ENCODE data around the gene CEP164. TPM values are rescaled to one million over a fixed set of nuclear protein-coding genes. Genes with fewer than 3 reads are reported as not detected.

CEP164 gene
- total and polyA plus RNA-seq, 2 of the 4 experiments (the other 2 are of a cell fraction): 23.3 to 26.9 TPM

- Histone ChIP-seq H3K9me1 (ENCODE audit: insufficient read depth, low read length) (no peaks in the 10 kb centered on the region), H2BK120ac (ENCODE audit: low read depth, low read length) (no peak overlapping the region), H3K56ac (ENCODE audit: extremely low read depth, insufficient read depth, low read length) (no peak overlapping the region), H4K5ac (ENCODE audit: low read depth, low read length) (no peak overlapping the region), H3K4me3 (ENCODE audit: insufficient read depth, low read depth, low read length) (no peak overlapping the region), H2AK5ac (ENCODE audit: low read depth, low read length) (no peak overlapping the region), H3K4ac (ENCODE audit: low read depth, low read length) (no peak overlapping the region), H2BK5ac (ENCODE audit: low read depth, low read length, poor library complexity, severe bottlenecking) (no peak overlapping the region), H2AFZ (replicated peaks; ENCODE audit: low read length, poor library complexity) (no peak overlapping the region), H2BK15ac (ENCODE audit: low read depth, low read length) (no peak overlapping the region), H3K79me1 (ENCODE audit: low read depth in 1 of 2, low read length in 2 of 2) (no peaks in the 10 kb centered on the region), H3K9ac (ENCODE audit: low read depth, low read length) (no peak overlapping the region), H3K18ac (ENCODE audit: low read depth, low read length) (no peak overlapping the region), H3K14ac (replicated peaks; ENCODE audit: low read depth, low read length) (no peak overlapping the region), H4K8ac (ENCODE audit: low read depth in 2 of 2, low read length in 2 of 2) (no peak overlapping the region), H3K9me3 (ENCODE audit: control insufficient read depth, insufficient read depth, low read length) (no peaks in the 10 kb centered on the region), H3K23ac (ENCODE audit: low read depth, low read length) (no peak overlapping the region), H3K36me3 (ENCODE audit: control insufficient read depth, insufficient read depth, low read length) (no peaks in the 10 kb centered on the region), H4K20me1 (ENCODE audit: insufficient read depth, low read length) (no peaks in the 10 kb centered on the region), H4K91ac (ENCODE audit: insufficient read depth, low read depth, low read length) (no peak overlapping the region), H3K27me3 (ENCODE audit: control insufficient read depth, insufficient read depth, low read length) (peaks cover 29% of the 10 kb centered on the region), H2AK9ac (replicated peaks; ENCODE audit: low read depth, low read length, poor library complexity) (no peak overlapping the region), H3K4me2 (ENCODE audit: low read depth, low read length) (no peak overlapping the region), H2BK20ac (ENCODE audit: low read depth, low read length) (no peak overlapping the region), H3K27ac (ENCODE audit: insufficient read depth, low read length) (no peak overlapping the region), H3K4me1 (ENCODE audit: control insufficient read depth, insufficient read depth, low read length) (no peaks in the 10 kb centered on the region)
- ChIA-PET POLR2A (ENCODE audit: unreplicated experiment) (no interaction called here), CTCF (interaction anchor here (1.1 to 2.7 kb wide), 5 partner anchors 14 to 374 kb away, joined by 3 to 17 read pairs (median 8); no protein-coding TSS in a partner anchor)
- in situ Hi-C loops (cut with MboI; ENCODE audit: low sequenced_read_pairs): no loop called here
- DNase-seq (no peak), ATAC-seq (ENCODE audit: low read depth) (no peak)
- WGBS, 2 experiments (ENCODE audit: extremely low coverage in 2 of 2, insufficient read length in 1 of 2): 67% methylated on average over 3 of the region's 7 CpGs; no CpG with 5 or more reads in 1 of the 2 experiments
- BruUV-seq (replicated peaks): no TSS peak
- dilution Hi-C loops (cut with HindIII; ENCODE audit: low sequenced_read_pairs, unreplicated experiment): no loop called here
- no peak for TF ChIP-seq NFE2L2 (IDR thresholded peaks at IDR 0.05; ENCODE audit: low read depth, low read length)
- TF ChIP-seq CHD1 (IDR thresholded peaks at IDR 0.05; ENCODE audit: low read depth, low read length): no peak
- TF ChIP-seq MAFK (IDR thresholded peaks at IDR 0.05; ENCODE audit: low read depth, low read length): no peak
- no peak for TF ChIP-seq MAZ (IDR thresholded peaks at IDR 0.05; ENCODE audit: borderline replicate concordance, low read depth, low read length)
- no peak for TF ChIP-seq MXI1 (IDR thresholded peaks at IDR 0.05; ENCODE audit: borderline replicate concordance, low read depth, low read length)
- TF ChIP-seq CEBPB (IDR thresholded peaks at IDR 0.05; ENCODE audit: low read depth, low read length): no peak
- TF ChIP-seq ELK1 (IDR thresholded peaks at IDR 0.05; ENCODE audit: borderline replicate concordance, low read depth, low read length): no peak
- TF ChIP-seq FOS (IDR thresholded peaks at IDR 0.05; ENCODE audit: low read depth, low read length): no peak
- TF ChIP-seq BHLHE40 (IDR thresholded peaks at IDR 0.05; ENCODE audit: low read depth, low read length): no peak
- TF ChIP-seq USF2 (IDR thresholded peaks at IDR 0.05; ENCODE audit: low read depth, low read length): no peak
- TF ChIP-seq RAD21 (IDR thresholded peaks at IDR 0.05; ENCODE audit: low read length): no peak
- intact Hi-C loops (cut with micrococcal nuclease): loop anchor here (1.0 to 2.0 kb wide), 3 partner anchors 194 to 520 kb away; no protein-coding TSS in a partner anchor
Observed at GRCh38 chr11:117426941-117427340, 99.3 kb downstream of the CEP164 start.

Measured in IMR-90 (cell line).